Kidney (tissue), 22 donors: ENCODE results near the gene ACSF3. TPM values are rescaled to one million over a fixed set of nuclear protein-coding genes. Genes with fewer than 3 reads are reported as not detected.

Experiments used
- DNase-seq, 5 donors: peaks; one replicate each; pipeline ENCODE4 v3.0.0-alpha.2; 2013 to 2020
- FAIRE-seq: peaks from 2 replicates; lab custom pipeline; 2012; peaks lifted over from hg19 to GRCh38; lab: Jason Lieb, UNC
- H3K27ac ChIP-seq, 2 donors: one replicate each; pipeline ENCODE4 v1.7.0; 2013; ENCODE audit warnings: low read depth in 2 of 2, low read length in 2 of 2, inconsistent platforms in 1 of 2
- H3K27me3 ChIP-seq: one replicate; pipeline ENCODE4 v1.7.1; 2013; ENCODE audit warnings: low read length, inconsistent platforms; ENCODE audit not compliant: control insufficient read depth, insufficient read depth
- H3K36me3 ChIP-seq, 3 donors: one replicate each; pipeline versions ENCODE4 v1.7.0 to v1.7.1; 2013; ENCODE audit warnings: low read length in 3 of 3, control low read depth in 1 of 3, inconsistent platforms in 1 of 3; ENCODE audit not compliant: insufficient read depth in 3 of 3, control insufficient read depth in 2 of 3
- H3K4me1 ChIP-seq, 3 donors: one replicate each; pipeline versions ENCODE4 v1.7.0 to v1.7.1; 2013; ENCODE audit warnings: low read length in 3 of 3, inconsistent platforms in 1 of 3, low read depth in 1 of 3; ENCODE audit not compliant: control insufficient read depth in 2 of 3, insufficient read depth in 2 of 3
- H3K4me3 ChIP-seq, 3 donors: one replicate each; pipeline versions ENCODE4 v1.7.0 to v1.8.1; 2013; ENCODE audit warnings: low read length in 3 of 3, control low read depth in 1 of 3, inconsistent platforms in 1 of 3
- H3K9ac ChIP-seq, 3 donors: one replicate each; pipeline versions ENCODE4 v1.7.0 to v1.7.1; 2013; ENCODE audit warnings: low read length in 3 of 3, control low read depth in 1 of 3, inconsistent platforms in 1 of 3
- H3K9me3 ChIP-seq, 3 donors: one replicate each; pipeline versions ENCODE4 v1.7.0 to v1.7.1; 2013; ENCODE audit warnings: low read length in 3 of 3, control low read depth in 1 of 3, inconsistent platforms in 1 of 3; ENCODE audit not compliant: control insufficient read depth in 2 of 3, insufficient read depth in 1 of 3
- intact Hi-C: fragments of 100-400 bp; cut with DNase I; formaldehyde crosslinking; loops from one replicate; pipeline ENCODE4 v1.11.1; 2022
- long read RNA-seq, 10 donors: library from polyadenylated mRNA in 1 of 10; unstranded in 1 of 10; transcript quantifications; one replicate each; pipeline ENCODE4 v2.0.0 and lab custom pipeline, GENCODE V29; 2021 to 2026
- polyA plus RNA-seq: library from polyadenylated mRNA; stranded (reverse); fragments of 350-450 nt; fragmentation: Illumina TruSeq; extraction: RNeasy Lipid Tissue Mini Kit (QIAGEN cat#74804); gene quantifications from one replicate; pipeline ENCODE4 v1.2.3, GENCODE V29; 2014; ENCODE audit warnings: low read depth, low replicate concordance; ENCODE audit not compliant: insufficient read depth
- total RNA-seq: library from RNA; stranded (reverse); fragmentation: NEBNext Ultra II Directional; extraction: Animal tissue kit (Norgen Biotek cat#: 25700); gene quantifications from one replicate; pipeline ENCODE4 v1.2.1, GENCODE V29; 2021
- TF ChIP-seq, protein P1 (sequence below): IDR thresholded peaks from 3 replicates; pipeline ENCODE4 v1.5.1; 2012; ENCODE audit warnings: mild to moderate bottlenecking, moderate library complexity, borderline replicate concordance; ENCODE audit not compliant: insufficient read depth; ENCODE audit errors: extremely low read depth
- donor health status: control.
- donor health status: control.
- donor health status: control.
- donor health status: control.
- donor health status: control.
- donor health status: DM: yes; HTN: yes; CAD: no.
- donor health status: Normal renal cell carcinoma (clear cell type).

Gene ACSF3
- total RNA-seq, result 33.2 TPM
- 39.0 TPM for polyA plus RNA-seq
- long read RNA-seq, donor 1, full-length matches to known transcripts, result 13 of 13 reads
- long read RNA-seq, donor 1, partial matches to known transcripts, result 0 of 13 reads
- long read RNA-seq, donor 1, other reads (novel, unspliced or antisense), result 0 of 13 reads
- long read RNA-seq, donor 2, full-length matches to known transcripts, result 29 of 29 reads
- long read RNA-seq, donor 2, partial matches to known transcripts, result 0 of 29 reads
- long read RNA-seq, donor 2, other reads (novel, unspliced or antisense), result 0 of 29 reads
- long read RNA-seq, donor 3, full-length matches to known transcripts, result 19 of 19 reads
- long read RNA-seq, donor 3, partial matches to known transcripts, result 0 of 19 reads
- long read RNA-seq, donor 3, other reads (novel, unspliced or antisense), result 0 of 19 reads
- long read RNA-seq, donor 4, full-length matches to known transcripts, result 15 of 15 reads
- long read RNA-seq, donor 4, partial matches to known transcripts, result 0 of 15 reads
- long read RNA-seq, donor 4, other reads (novel, unspliced or antisense), result 0 of 15 reads
- long read RNA-seq, donor 5, partial matches to known transcripts, result 0 of 1 reads
- long read RNA-seq, donor 5, other reads (novel, unspliced or antisense), result 0 of 1 reads
- long read RNA-seq, donor 6, full-length matches to known transcripts, result 4 of 4 reads
- long read RNA-seq, donor 6, partial matches to known transcripts, result 0 of 4 reads
- long read RNA-seq, donor 6, other reads (novel, unspliced or antisense), result 0 of 4 reads
- long read RNA-seq, donor 7, full-length matches to known transcripts, result 32 of 50 reads
- long read RNA-seq, donor 7, partial matches to known transcripts, result 6 of 50 reads
- long read RNA-seq, donor 7, other reads (novel, unspliced or antisense), result 12 of 50 reads
- long read RNA-seq, donor 8, full-length matches to known transcripts, result 9 of 9 reads
- long read RNA-seq, donor 8, partial matches to known transcripts, result 0 of 9 reads
- long read RNA-seq, donor 8, other reads (novel, unspliced or antisense), result 0 of 9 reads
- long read RNA-seq, donor 9, full-length matches to known transcripts, result 6 of 6 reads
- long read RNA-seq, donor 9, partial matches to known transcripts, result 0 of 6 reads
- long read RNA-seq, donor 9, other reads (novel, unspliced or antisense), result 0 of 6 reads
- long read RNA-seq, donor 10, full-length matches to known transcripts, result 18 of 18 reads
- long read RNA-seq, donor 10, partial matches to known transcripts, result 0 of 18 reads
- long read RNA-seq, donor 10, other reads (novel, unspliced or antisense), result 0 of 18 reads

DNA sequence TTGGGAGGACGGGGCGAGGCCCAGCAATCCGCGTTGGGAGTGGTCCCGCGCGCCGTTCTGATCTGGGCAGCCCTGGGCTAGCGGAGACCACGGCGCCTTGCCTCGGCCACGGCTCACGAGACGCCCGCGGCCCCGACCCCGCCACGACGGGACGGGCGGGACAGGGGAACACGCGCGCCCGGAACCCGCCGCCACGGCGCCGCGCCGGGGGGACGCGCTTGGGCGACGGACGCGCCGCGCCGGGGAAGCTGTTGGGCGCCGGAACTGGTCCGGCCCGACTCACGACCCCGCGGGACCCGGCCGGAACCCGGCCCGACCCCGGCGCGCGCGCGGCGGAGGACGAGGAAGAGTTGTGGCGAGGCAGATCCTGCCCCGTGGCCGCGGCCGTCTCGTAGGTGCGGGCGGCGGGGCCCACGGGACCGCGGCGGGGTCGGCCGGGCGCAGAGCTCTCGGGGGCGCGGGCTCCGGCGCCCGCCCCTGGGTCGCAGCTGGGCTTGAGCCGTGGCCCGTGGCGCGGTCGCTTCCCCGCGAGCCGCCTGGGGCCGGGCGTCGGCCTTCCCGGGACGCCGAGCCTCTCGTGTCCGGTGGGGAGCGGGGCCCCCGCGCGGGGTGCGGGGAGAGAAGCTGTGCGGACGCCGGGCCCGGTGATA, at the start of gene ACSF3:
ACSF3 (plus strand) TSS at position 251 of the 650 bp plus-strand sequence. CDS start 6,830 bp downstream, outside the sequence.
- H3K27ac ChIP-seq, result no peak within 1 kb of the TSS
- TF ChIP-seq, protein P1, sequence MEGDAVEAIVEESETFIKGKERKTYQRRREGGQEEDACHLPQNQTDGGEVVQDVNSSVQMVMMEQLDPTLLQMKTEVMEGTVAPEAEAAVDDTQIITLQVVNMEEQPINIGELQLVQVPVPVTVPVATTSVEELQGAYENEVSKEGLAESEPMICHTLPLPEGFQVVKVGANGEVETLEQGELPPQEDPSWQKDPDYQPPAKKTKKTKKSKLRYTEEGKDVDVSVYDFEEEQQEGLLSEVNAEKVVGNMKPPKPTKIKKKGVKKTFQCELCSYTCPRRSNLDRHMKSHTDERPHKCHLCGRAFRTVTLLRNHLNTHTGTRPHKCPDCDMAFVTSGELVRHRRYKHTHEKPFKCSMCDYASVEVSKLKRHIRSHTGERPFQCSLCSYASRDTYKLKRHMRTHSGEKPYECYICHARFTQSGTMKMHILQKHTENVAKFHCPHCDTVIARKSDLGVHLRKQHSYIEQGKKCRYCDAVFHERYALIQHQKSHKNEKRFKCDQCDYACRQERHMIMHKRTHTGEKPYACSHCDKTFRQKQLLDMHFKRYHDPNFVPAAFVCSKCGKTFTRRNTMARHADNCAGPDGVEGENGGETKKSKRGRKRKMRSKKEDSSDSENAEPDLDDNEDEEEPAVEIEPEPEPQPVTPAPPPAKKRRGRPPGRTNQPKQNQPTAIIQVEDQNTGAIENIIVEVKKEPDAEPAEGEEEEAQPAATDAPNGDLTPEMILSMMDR, result peak; percentile 5
- H3K4me1 ChIP-seq, result peaks cover 0 to 12% (median 5%) of the 10 kb centered on the region in 3 donors
- no peaks in the 10 kb centered on the region for H3K9me3 ChIP-seq
- intact Hi-C loops, result no loop called here
- DNase-seq, result peak in 3 of 5 donors; percentile 32 to 90 (median 68)
- H3K4me3 ChIP-seq, result peak within 1 kb of the TSS; percentile 62 to 83 (median 71)
- no peaks in the 10 kb centered on the region for H3K27me3 ChIP-seq
- peaks cover 0 to 2% (median 0%) of the 10 kb centered on the region in 3 donors for H3K36me3 ChIP-seq
- no peak for FAIRE-seq
- peak within 1 kb of the TSS; percentile 26 to 65 (median 54) for H3K9ac ChIP-seq

DNA sequence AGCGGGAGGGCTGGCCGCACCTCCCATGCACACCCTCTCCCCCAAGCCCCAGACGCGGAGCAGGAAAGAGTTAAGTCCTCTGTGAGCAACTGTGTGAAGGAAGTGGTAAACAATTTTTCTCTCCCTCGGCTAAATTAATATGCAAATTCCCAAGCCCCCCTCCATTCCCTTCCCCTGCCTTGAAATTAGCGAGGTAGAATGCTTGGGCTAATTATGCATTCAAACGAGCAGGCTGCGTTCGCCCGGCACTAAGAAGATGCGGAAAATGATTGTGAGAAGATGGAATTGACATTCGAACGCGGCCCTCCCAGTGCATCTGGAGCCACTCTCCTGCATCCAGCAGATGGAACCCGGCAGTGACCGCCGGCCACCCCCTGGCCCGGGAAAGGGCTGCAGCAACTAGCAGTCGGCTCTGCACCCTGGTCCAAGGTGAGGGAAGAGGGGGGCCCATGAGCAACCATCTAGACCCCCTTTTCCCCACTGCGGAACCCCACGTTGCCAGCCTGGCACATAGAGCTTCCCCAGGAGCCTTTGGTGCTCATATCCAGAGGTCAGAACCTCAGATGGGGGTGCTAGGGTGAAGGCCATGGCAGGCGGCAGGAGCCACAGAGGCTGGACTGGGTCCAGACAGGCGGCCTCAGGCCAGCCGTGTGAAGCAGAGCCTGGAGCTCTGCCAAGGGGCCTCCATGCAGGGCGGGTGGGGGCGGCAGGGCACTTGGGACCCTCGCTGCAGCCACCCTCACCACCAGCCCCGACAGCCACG, 49.1 kb upstream of the ACSF3 start:
- no peaks in the 10 kb centered on the region for H3K36me3 ChIP-seq
- DNase-seq (peak in 1 of 5 donors; percentile 57), FAIRE-seq (no peak)
- no peaks in the 10 kb centered on the region for H3K27me3 ChIP-seq
- H3K27ac ChIP-seq, result no peak overlapping the region
- H3K9me3 ChIP-seq, result no peaks in the 10 kb centered on the region
- TF ChIP-seq, protein P1, result no peak
- no peaks in the 10 kb centered on the region for H3K4me1 ChIP-seq
- no peak overlapping the region for H3K9ac ChIP-seq
- intact Hi-C loops, result no loop called here
- no peak overlapping the region for H3K4me3 ChIP-seq
